ENCODE measurements around the gene FLVCR2. TPM values are rescaled to one million over a fixed set of nuclear protein-coding genes. Genes with fewer than 3 reads are reported as not detected.

The FLVCR2 gene
- total RNA-seq, 4 donors from 2014 or later, result 4.3 to 9.1 (median 6.3) TPM

DNA sequence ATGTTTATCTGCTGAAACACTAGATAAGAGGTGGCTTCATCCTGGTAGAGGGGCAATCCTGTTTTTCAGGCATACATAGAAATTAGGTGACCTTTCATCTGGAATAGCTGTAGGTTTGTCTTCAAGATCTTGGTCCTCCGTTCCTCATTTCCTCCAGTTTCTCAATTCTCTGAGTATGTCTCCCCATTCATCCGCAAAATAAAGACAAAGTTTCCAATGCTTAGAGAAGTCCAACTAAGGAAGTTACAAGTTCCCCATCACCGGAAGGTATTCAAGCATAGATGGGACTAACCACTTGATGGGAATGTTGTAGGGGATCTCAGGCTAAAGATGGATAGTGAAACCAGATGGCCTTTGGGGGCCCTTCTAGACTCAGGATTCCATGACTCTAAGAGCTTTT lies 48.0 kb downstream of the FLVCR2 start:
- Histone ChIP-seq H3K4me1 (peaks cover 0 to 21% of the 10 kb centered on the region in 2 donors), H3K27me3 (no peaks in the 10 kb centered on the region), H3K4me3 (replicated peaks in 1 of 3) (no peak overlapping the region), H3K27ac (no peak overlapping the region), H3K36me3 (no peaks in the 10 kb centered on the region), H3K9me3 (no peaks in the 10 kb centered on the region)
- intact Hi-C loops (cut with DNase I), result no loop called here
- no peak for DNase-seq
- 88 to 98% methylated on average over 3 of the region's 3 CpGs for WGBS, 2 donors
- TF ChIP-seq, protein P1, sequence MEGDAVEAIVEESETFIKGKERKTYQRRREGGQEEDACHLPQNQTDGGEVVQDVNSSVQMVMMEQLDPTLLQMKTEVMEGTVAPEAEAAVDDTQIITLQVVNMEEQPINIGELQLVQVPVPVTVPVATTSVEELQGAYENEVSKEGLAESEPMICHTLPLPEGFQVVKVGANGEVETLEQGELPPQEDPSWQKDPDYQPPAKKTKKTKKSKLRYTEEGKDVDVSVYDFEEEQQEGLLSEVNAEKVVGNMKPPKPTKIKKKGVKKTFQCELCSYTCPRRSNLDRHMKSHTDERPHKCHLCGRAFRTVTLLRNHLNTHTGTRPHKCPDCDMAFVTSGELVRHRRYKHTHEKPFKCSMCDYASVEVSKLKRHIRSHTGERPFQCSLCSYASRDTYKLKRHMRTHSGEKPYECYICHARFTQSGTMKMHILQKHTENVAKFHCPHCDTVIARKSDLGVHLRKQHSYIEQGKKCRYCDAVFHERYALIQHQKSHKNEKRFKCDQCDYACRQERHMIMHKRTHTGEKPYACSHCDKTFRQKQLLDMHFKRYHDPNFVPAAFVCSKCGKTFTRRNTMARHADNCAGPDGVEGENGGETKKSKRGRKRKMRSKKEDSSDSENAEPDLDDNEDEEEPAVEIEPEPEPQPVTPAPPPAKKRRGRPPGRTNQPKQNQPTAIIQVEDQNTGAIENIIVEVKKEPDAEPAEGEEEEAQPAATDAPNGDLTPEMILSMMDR (IDR thresholded peaks at IDR 0.05), result no peak
- no peak for TF ChIP-seq POLR2A (IDR thresholded peaks at IDR 0.05)

DNA sequence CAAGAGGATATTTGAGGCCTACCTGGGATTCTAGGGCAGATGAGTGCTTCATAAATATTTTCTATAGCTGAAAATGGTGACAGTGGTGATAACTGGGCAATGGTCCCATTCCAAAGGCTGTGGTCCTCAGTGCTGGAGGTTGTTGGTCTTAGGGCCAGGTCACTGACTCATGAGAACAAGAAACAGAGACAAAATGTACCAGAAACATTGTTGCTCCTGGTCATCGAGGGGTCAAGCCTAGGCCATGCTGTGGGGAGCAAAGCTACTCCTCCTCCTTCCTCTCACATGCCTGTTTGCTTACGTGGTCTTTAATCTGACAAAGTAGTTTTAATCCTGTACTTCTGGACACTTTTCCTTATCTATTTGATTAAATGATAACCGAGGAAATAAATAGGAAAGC lies 48.4 kb downstream of the FLVCR2 start:
- H3K4me3 ChIP-seq (replicated peaks in 1 of 3), result no peak overlapping the region
- TF ChIP-seq POLR2A (IDR thresholded peaks at IDR 0.05), result no peak
- TF ChIP-seq, protein P1 (IDR thresholded peaks at IDR 0.05), result no peak
- no peaks in the 10 kb centered on the region for H3K9me3 ChIP-seq
- H3K36me3 ChIP-seq, result no peaks in the 10 kb centered on the region
- WGBS, 2 donors, result 74 to 80% methylated on average over 3 of the region's 3 CpGs
- H3K27me3 ChIP-seq, result no peaks in the 10 kb centered on the region
- no peak for DNase-seq
- intact Hi-C loops (cut with DNase I), result no loop called here
- H3K4me1 ChIP-seq, result peaks cover 0 to 25% of the 10 kb centered on the region in 2 donors
- no peak overlapping the region for H3K27ac ChIP-seq

DNA sequence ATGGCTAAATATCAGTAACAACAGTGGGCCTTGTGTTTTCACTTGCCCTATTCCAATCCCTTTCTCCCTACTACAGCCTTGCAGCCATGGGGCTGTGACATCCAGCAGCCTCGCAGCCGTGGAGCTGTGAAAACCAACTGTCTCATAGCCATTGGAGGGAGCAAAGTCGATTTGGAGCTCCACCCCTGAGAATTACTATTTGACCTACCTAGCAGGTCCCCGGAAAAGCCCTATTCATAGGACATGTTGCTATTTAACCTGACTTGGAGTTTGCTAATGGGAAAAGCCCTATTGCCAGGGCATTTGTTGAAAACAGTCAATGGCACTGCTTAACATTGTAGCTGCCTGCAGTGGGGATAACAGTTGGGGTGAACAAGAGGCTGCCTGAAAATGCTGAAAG lies 49.0 kb downstream of the FLVCR2 start:
- Histone ChIP-seq H3K27ac (no peak overlapping the region), H3K4me1 (peaks cover 0 to 26% of the 10 kb centered on the region in 2 donors), H3K4me3 (replicated peaks in 1 of 3) (no peak overlapping the region), H3K36me3 (no peaks in the 10 kb centered on the region), H3K27me3 (no peaks in the 10 kb centered on the region), H3K9me3 (no peaks in the 10 kb centered on the region)
- no peak for TF ChIP-seq POLR2A (IDR thresholded peaks at IDR 0.05)
- intact Hi-C loops (cut with DNase I), result no loop called here
- DNase-seq, result no peak
- WGBS, 2 donors, result 82 to 88% methylated on average over 4 of the region's 4 CpGs

DNA sequence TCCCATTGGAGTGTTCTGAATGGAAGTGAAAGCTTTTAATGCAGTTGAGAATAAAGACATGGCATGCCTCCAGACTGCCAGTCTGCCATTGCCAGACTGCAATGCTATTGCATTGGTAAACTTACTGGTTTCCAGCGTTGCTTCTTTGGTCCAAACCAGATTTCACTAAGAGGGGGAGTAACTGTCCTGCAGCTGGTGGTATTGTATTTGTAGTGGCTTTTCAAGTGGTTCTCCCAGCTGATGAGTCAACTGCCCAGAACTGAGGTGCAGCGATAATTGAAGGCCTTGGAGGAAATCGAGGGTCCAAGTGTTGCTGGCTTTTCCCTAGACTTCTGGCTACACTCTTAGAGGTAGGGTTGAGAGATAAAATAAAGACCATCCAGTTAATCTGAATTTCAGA lies 50.4 kb downstream of the FLVCR2 start:
- peak; percentile 20 to 24 for DNase-seq
- no peaks in the 10 kb centered on the region for H3K36me3 ChIP-seq
- H3K4me1 ChIP-seq, result peaks cover 0 to 26% of the 10 kb centered on the region in 2 donors
- peak overlapping the region in 1 of 3 donors; percentile 26 for H3K27ac ChIP-seq
- intact Hi-C loops (cut with DNase I), result no loop called here
- TF ChIP-seq POLR2A (IDR thresholded peaks at IDR 0.05), result no peak
- TF ChIP-seq, protein P1 (IDR thresholded peaks at IDR 0.05), result no peak
- WGBS, 2 donors, result 49 to 51% methylated on average over 3 of the region's 3 CpGs
- no peak overlapping the region for H3K4me3 ChIP-seq (replicated peaks in 1 of 3)
- no peaks in the 10 kb centered on the region for H3K9me3 ChIP-seq
- H3K27me3 ChIP-seq, result no peaks in the 10 kb centered on the region

DNA sequence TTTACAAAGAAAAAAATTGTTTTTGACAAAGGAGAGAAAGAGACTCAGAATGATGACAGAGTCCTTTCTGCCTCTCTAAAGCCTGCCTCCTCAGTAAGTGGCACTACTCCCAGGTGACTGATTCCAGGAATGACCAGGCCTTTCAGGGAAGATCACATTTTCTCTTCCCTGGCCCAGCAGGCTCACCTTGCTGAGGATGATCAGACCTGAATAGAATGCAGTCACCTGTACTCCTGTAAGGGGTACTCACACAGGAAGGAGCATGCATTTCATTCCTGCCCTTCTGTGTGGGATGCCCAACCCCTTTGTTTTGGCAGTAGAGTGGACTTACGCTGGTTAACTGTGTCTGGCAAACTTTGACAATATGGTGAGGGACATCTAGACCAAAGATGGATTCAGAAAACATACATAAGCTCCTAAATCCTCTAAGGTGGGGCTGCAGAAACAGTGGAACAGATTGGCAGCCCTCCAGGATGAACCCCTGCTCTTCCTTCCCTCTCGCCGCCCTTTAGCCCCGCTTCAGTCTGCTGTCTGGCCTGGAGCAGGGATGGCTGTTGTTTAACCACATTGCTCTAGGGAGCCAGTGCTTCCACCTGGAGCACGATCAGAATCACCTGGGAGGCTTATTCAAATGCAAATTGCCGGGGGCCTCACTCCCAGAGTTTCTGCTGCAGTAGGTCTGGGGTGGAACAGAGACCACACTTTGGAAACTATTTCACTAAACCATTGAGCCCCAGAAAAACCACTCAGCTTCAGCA lies 52.5 kb downstream of the FLVCR2 start:
- Histone ChIP-seq H3K36me3 (no peaks in the 10 kb centered on the region), H3K4me3 (replicated peaks in 1 of 3) (no peak overlapping the region), H3K9me3 (no peaks in the 10 kb centered on the region), H3K27me3 (no peaks in the 10 kb centered on the region), H3K27ac (no peak overlapping the region), H3K4me1 (peaks cover 0 to 26% of the 10 kb centered on the region in 2 donors)
- TF ChIP-seq POLR2A (IDR thresholded peaks at IDR 0.05), result no peak
- TF ChIP-seq, protein P1 (IDR thresholded peaks at IDR 0.05), result no peak
- WGBS, 2 donors, result 87 to 88% methylated on average over 6 of the region's 6 CpGs
- intact Hi-C loops (cut with DNase I), result no loop called here
- DNase-seq, result peak in 1 of 2 donors; percentile 28
